GM19043 (cell line): ENCODE results near the gene VCL.
"Not testable (repeated sequence)": the region's sequence is repeated elsewhere in the genome, so short reads cannot be mapped to it uniquely, and the experiment has no call there.

Experiments used
- ATAC-seq: cut with Tn5 transposase; IDR thresholded peaks from one replicate; pipeline ENCODE4 v1.9.1; 2021; ENCODE audit warnings: low read depth; ENCODE audit not compliant: unreplicated experiment

The VCL gene

DNA sequence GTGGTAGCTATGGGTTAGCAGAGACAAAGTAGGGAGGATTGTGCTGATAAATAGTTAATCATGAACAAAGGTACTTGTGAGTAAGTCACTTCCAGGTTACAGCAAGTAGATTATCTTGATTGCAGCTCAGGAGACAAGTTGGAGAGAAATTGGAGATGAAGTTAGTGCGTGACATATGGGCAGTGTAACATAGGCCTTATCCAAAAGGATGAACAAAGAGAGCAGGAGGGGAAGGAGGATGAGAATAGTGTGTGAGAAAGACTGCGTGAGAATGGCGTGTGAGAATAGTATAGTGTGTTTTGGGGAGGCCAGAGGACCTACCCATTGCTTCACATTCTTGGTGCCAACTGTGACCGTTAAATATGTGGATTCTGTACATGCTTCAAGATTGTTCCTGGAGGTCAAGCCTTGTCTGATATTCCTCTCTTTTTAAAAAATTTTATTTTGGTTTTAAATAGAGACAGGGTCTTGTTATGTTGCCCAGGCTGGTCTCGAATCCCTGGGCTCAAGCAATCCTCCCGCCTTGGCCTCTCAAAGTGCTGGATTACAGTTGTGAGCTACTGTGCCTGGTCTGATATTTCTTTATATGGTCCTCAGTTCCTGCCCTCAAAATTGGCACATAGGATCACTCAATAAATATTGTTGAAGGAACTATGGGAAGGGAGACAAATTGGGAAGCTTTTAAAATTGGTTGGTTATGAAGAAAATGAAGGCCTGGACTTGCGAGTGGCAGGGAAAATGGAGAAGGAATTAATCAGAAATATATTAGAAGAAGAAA lies 3.2 kb downstream of the VCL start:
- ATAC-seq: no peak

DNA sequence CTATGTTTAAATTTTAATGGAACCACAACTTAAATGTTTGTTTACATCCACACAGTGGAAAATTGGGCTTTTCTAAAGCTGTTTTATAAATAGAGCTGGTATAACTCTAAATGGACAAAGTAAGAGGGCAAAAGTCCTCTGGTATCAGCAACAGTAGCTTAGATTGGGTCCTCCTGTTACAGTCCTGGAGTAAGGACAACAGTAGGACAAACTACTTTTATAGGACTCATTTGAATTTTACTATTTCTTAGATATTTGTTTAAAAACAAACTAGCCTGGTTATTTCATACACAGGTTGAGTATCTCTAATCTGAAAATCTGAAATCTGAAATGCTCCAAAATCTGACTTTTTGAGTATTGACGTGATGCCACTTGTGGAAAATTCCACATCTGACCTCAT lies 8.4 kb downstream of the VCL start:
- ATAC-seq: no peak

DNA sequence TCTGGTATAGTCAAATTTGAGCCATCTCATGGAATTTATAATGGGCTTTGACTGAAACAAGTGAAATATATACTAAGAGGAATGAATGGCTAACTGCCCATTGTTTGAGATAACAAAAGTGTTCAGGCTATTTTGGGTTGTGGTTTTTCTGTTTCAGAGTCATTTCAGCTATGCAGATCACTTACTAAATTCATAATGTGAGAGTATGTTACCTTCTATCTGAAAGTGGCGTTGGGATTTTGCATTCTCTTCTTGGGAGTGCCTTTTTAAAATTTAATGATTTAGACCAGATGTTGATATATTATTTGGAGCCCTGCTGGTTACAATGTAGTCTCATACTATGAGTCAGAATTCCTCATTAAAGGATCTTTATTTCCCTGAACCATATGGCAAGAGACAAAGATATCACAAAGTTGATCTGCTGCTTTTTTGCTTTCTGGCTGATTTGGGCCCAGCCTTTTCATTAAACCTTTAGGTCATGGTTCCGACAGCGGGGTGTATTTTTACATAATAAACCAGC lies 10.4 kb downstream of the VCL start:
- ATAC-seq: peak; percentile 74

DNA sequence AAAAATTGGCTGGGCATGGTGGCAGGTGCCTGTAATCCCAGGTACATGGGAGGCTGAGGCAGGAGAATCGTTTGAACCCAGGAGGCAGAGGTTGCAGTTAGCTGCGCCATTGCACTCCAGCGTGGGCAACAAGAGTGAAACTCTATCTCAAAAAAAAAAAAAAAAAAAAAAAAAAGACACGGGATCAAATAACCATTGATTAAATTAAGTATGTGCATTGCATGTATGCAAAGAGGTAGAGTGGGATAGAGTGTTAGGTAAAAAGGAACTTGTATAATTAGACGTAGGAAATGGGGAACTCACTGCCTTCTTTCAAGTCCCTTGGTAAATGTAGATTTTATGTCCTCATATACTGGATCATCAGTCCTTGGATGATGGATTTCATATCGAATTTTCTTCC lies 13.1 kb downstream of the VCL start:
- no peak for ATAC-seq

DNA sequence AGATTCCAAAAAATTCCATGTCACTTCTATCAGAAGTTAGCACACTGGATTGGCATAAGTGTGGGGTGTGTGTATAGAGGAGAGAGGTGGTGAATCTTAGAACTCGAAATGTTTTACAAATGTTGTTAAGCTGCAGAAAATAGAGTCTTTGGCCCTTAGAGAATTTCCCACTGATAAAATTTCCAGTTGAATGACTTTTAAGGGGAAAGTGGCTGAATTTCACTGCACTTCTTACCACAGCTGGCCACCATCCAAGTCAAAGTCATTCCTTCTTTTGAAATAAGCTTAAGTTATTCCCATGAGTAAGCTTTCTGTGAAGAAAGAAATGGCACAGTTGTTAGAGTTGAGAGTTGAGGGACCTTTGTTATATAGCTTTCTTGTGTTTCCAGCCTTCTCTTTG lies 13.9 kb downstream of the VCL start:
- no peak for ATAC-seq

DNA sequence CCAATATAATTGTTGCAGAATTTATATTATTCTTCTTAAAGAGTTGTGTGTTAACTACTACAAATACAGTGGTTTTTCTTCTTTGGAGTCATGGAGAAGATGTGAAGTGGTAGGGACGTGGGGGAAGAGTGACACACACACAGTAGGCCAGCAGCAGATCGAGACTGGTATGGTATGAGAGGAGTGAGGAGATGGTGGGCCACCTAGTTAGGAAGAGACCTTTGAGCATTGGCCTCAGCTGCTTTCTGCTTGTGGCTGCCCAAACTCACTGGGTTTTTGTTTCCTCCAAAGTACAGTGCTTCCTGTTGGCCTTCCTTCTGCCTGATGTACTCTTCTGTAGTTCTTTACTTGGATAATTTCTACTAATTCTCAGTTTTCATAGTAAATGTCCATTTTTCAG lies 14.6 kb downstream of the VCL start:
- ATAC-seq: no peak

- ATAC-seq: no peak
These were observed 15.1 kb downstream of the VCL start for GRCh38 chr10:74013004-74013403.

DNA sequence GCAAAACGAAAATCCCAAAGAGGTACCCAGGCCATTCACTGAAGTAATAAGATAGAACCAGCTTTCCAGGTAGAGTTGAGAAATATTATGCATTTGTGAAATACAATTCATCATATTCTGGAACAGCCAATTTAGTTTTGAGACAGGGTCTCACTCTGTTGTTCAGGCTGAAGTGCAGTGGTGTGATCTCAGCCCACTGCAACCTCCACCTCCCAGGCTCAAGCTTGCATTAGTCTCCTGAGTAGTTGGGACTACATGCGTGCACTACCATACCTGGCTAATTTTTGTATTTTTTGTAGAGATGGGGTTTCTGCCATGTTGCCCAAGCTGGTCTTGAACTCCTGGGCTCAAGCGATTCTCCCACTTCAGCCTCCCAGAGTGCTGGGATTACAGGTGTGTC lies 16.7 kb downstream of the VCL start:
- not testable (repeated sequence) for ATAC-seq

- ATAC-seq: no peak
These were observed 20.3 kb downstream of the VCL start for GRCh38 chr10:74018241-74018640.

DNA sequence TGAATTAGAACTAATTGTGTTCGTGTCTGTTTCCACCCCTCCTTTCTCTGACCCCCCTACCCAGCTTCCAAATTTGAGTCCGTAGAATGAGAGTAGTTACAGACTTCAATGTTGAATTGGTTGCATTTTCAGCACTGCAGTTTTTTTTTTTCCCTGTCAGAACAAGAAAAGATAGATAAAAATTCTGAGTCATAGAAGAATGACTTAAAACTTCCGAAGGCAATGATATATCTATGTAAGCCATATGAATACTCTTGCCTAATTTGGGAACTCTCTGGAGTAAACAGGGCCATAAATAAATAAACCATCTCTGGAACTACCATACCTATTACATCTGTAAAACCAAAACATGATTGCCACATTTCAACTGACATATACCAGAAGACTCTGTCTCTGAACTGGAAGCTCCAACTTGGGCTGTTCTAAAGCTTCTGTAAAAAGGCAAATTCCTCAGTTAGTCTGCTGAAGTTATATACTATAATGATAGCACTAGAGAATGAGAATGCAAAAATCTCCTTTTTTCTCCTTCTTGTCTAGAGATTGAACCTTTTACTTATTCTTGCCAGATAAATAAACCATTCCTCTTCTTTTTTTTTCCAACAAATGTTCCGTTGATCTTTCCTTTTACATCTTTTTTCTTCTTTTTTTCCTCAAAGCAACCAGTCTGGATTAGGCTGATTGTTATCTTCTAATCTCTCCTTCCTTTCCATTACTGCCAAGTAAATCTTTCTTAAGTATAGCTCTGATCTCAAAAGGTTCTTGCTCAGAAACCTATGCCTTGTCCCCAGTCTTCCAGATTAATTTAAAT lies 23.5 kb downstream of the VCL start:
- ATAC-seq: no peak

GRCh38 chr10:74022926-74023629 lies 25.2 kb downstream of the VCL start:
- no peak for ATAC-seq

DNA sequence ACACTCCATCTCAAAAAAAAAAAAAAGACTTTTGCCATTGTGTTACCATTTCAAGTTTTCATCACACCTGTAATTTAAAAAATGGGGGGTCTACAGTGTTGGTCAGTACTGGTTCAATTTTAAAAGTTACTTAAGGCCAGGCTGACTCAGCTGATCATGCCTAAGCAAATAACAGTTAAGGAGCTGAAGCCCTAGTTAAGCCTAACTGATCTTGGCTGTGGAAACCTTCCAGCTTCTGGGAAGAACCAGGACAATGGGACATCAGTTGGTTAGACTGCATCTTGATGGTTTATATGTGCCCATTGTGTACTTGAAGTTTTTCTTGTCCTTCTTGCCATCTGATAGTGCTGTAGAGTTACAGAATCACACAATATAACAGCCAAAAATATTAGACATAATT lies 26.7 kb downstream of the VCL start:
- no peak for ATAC-seq

DNA sequence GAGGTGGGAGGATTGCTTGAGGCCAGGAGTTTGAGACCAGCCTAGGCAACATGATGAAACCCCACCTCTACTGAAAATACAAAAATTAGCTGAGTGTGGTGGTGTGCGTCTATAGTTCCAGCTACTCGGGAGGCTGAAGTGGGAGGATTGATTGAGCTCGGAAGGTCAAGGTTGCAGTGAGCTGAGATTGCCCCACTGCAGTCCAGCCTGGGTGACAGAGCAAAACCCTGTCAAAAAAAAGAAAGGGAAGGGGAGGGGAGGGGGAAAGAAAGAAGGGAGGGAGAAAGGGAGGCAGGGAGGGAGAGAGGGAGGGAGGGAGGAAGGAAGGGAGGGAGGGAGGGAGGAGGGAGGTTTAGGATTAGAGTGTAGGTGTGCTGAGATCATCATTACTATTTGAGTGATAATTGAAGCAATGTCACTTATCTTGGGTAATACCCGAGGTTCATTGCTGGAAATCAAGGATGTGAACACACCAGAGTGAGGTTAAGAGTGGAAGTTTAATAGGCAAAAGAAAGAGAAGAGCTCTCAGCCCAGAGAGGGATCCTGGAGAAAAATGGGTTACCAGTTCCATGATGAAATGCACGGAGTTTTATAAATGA lies 27.6 kb downstream of the VCL start:
- no peak for ATAC-seq

DNA sequence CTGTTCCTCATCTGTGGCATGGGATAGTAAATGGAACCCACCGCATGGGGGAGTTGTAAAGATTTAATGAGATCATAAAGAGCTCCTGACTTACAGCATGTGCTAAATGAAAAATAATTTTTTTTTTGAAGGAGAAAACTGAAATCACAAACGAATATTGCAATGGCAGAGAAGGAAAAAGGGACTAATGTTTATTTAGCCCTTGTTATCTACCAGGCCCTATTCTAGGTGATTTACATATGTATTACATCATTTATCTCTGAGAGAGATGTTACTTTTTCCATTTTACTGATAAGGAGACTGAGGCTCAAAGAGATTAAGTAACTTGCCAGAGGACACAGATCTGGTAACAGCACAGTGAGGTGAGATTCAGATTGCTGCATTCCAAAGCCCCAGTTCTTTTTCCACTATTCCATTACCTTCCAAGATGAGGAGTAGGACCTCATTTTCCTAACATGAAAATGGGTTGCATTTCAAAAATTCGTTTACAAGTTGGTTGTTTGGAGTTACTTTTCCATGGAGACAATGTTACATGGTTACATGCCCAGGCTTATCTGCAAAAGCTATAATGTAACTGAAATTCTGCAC lies 28.6 kb downstream of the VCL start:
- no peak for ATAC-seq

- ATAC-seq: no peak
These were observed 29.8 kb downstream of the VCL start for GRCh38 chr10:74027702-74028101.

GRCh38 chr10:74029943-74030342 lies 32.0 kb downstream of the VCL start:
- ATAC-seq: no peak

DNA sequence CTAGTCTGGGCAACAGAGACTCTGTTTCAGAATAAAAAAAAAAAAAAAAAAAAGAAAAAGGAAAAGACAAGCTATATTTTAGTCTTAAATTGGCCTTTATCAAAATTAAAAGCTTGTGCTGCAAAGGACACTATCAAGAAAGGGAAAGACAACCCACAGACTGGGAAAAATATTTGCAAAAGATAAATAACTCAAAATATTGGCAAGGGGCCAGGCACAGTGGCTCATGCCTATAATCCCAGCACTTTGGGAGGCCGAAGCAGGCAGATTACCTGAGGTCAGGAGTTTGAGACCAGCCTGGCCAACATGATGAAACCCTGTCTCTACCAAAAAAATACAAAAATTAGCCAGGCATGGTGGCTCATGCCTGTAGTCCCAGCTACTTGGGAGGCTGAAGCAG lies 34.3 kb downstream of the VCL start:
- ATAC-seq: not testable (repeated sequence)

- no peak for ATAC-seq
These were observed 35.2 kb downstream of the VCL start for GRCh38 chr10:74032900-74033655.

DNA sequence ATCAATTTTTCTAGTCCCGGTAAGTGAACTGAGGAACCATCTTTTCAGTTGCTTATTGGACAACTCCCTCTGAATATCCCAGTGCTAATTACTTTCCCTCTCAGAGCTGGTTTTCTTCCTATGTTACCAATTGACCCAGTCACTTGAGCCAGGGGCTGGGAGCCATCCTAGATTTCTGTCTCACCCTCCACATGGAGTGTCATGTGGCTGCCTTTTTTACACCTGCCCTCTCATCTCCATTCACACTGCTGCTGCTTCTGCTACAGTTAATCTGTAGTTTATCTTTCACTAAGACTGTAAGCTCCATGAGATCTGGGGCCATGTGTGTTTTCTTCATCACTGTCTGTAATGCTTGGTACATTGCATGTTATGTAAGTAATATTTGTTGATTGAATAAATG lies 35.8 kb downstream of the VCL start:
- ATAC-seq: no peak

GRCh38 chr10:74034301-74034700 lies 36.4 kb downstream of the VCL start:
- ATAC-seq: peak; percentile 53
